Neural cell (in vitro differentiated cells): ENCODE measurements around the gene EDNRA. TPM values are rescaled to one million over a fixed set of nuclear protein-coding genes. Genes with fewer than 3 reads are reported as not detected.

Experiments
- H2AFZ ChIP-seq: fragments of 200-600, 300-800 bp; sonication (generic), shearing (Covaris generic); 2 replicates; pipeline ENCODE4 v1.6.0; 2014; ENCODE audit warnings: low read depth, mild to moderate bottlenecking, antibody characterized with exemption, low read length, moderate library complexity
- H3F3A ChIP-seq: fragments of 200-600 bp; shearing (Covaris generic); 2 replicates; pipeline ENCODE4 v1.6.1; 2016; ENCODE audit warnings: mild to moderate bottlenecking, moderate library complexity, mixed read lengths, antibody characterized with exemption, low read length; ENCODE audit not compliant: insufficient read depth, poor library complexity, severe bottlenecking
- H3K27ac ChIP-seq: fragments of 200-600, 300-800 bp; sonication (generic), shearing (Covaris generic); 2 replicates; pipeline ENCODE4 v1.5.1; 2014; ENCODE audit warnings: mild to moderate bottlenecking, low read length, moderate library complexity
- H3K27me3 ChIP-seq: fragments of 300-800, 200-600 bp; sonication (generic), shearing (Covaris generic); 2 replicates; pipeline ENCODE4 v1.6.0; 2014; ENCODE audit warnings: mild to moderate bottlenecking, low read depth, low read length, moderate library complexity; ENCODE audit not compliant: insufficient read depth
- H3K36me3 ChIP-seq: fragments of 300-800, 200-600 bp; sonication (generic), shearing (Covaris generic); 2 replicates; pipeline ENCODE4 v1.5.1; 2014; ENCODE audit warnings: mild to moderate bottlenecking, antibody characterized with exemption, low read length, moderate library complexity; ENCODE audit not compliant: insufficient read depth
- H3K4me2 ChIP-seq: fragments of 300-800, 200-600 bp; sonication (generic), shearing (Covaris generic); 2 replicates; pipeline ENCODE4 v1.6.0; 2014; ENCODE audit warnings: mild to moderate bottlenecking, low read length
- H3K4me3 ChIP-seq: fragments of 300-800, 200-600 bp; sonication (generic), shearing (Covaris generic); 2 replicates; pipeline ENCODE4 v1.5.1; 2014; ENCODE audit warnings: mild to moderate bottlenecking, low read length, moderate library complexity
- H3K79me2 ChIP-seq: fragments of 200-600 bp; shearing (Covaris generic); replicated peaks from 2 replicates; pipeline ENCODE4 v1.6.0; 2014; ENCODE audit warnings: mild to moderate bottlenecking, low read length, moderate library complexity; ENCODE audit not compliant: insufficient read depth
- H3K9ac ChIP-seq: fragments of 300-800, 200-600 bp; sonication (generic), shearing (Covaris generic); 2 replicates; pipeline ENCODE4 v1.6.1; 2016; ENCODE audit warnings: mild to moderate bottlenecking, low read length, mixed read lengths
- H3K9me2 ChIP-seq: fragments of 200-600 bp; shearing (Covaris generic); 2 replicates; pipeline ENCODE4 v1.6.1; 2016; ENCODE audit warnings: mild to moderate bottlenecking, low read length, mixed read lengths; ENCODE audit not compliant: insufficient read depth
- H3K9me3 ChIP-seq: fragments of 200-600, 300-800 bp; sonication (generic), shearing (Covaris generic); 2 replicates; pipeline ENCODE4 v1.6.1; 2016; ENCODE audit warnings: mild to moderate bottlenecking, mixed run types, low read length, moderate library complexity, mixed read lengths
- H4K20me1 ChIP-seq: fragments of 200-600 bp; shearing (Covaris generic); 2 replicates; pipeline ENCODE4 v1.6.1; 2016; ENCODE audit warnings: mild to moderate bottlenecking, mixed run types; ENCODE audit not compliant: insufficient read depth
- EP300 ChIP-seq: fragments of 450-650 bp; conservative IDR thresholded peaks from 2 replicates; pipeline ENCODE4 v1.6.1; 2014; ENCODE audit warnings: antibody characterized with exemption, mild to moderate bottlenecking, moderate library complexity; ENCODE audit not compliant: poor library complexity, severe bottlenecking
- EZH2 ChIP-seq: fragments of 200-600, 300-800 bp; shearing (Covaris generic), sonication (generic); IDR thresholded peaks from 2 replicates; pipeline ENCODE4 v1.6.1; 2014; ENCODE audit warnings: antibody characterized with exemption, low read length, borderline replicate concordance, mild to moderate bottlenecking; ENCODE audit not compliant: insufficient read depth, poor library complexity, severe bottlenecking
- MXI1 ChIP-seq: fragments of 450-650 bp; conservative IDR thresholded peaks from 2 replicates; pipeline ENCODE4 v1.6.1; 2014; ENCODE audit warnings: antibody characterized with exemption, mild to moderate bottlenecking; ENCODE audit not compliant: poor library complexity, severe bottlenecking
- POLR2AphosphoS5 ChIP-seq: IDR thresholded peaks from 2 replicates; pipeline ENCODE4 v1.6.1; 2012
- RAD21 ChIP-seq: fragments of 450-650 bp; conservative IDR thresholded peaks from 2 replicates; pipeline ENCODE4 v1.6.1; 2014; ENCODE audit warnings: antibody characterized with exemption, mild to moderate bottlenecking, moderate library complexity
- REST ChIP-seq: IDR thresholded peaks from 2 replicates; pipeline ENCODE4 v1.6.1; 2012; ENCODE audit warnings: borderline replicate concordance
- SMC3 ChIP-seq: fragments of 450-650 bp; conservative IDR thresholded peaks from 2 replicates; pipeline ENCODE4 v1.6.1; 2014; ENCODE audit warnings: antibody characterized with exemption, mild to moderate bottlenecking, moderate library complexity; ENCODE audit not compliant: poor library complexity
- TAF1 ChIP-seq: IDR thresholded peaks from 2 replicates; pipeline ENCODE4 v1.6.1; 2012; ENCODE audit warnings: low read depth
- polyA plus RNA-seq: library from polyadenylated mRNA; depleted of rRNA; stranded (reverse); fragments of >200 nt; gene quantifications from 2 replicates; pipeline ENCODE4 v1.2.3, GENCODE V29; 2014
- TF ChIP-seq, protein P1 (sequence below): fragments of 450-650 bp; IDR thresholded peaks from 2 replicates; pipeline ENCODE4 v1.5.1; 2014; ENCODE audit warnings: antibody characterized with exemption, mild to moderate bottlenecking, moderate library complexity; ENCODE audit not compliant: poor library complexity, severe bottlenecking

Gene EDNRA
- polyA plus RNA-seq, 1 donor from 2014 or later, result 0.19 TPM

GRCh38 chr4:147508346-147508745 lies 27.4 kb downstream of the EDNRA start:
- Histone ChIP-seq H2AFZ (no peak overlapping the region), H3K4me2 (no peak overlapping the region), H3K9ac (no peak overlapping the region), H3K79me2 (no peaks in the 10 kb centered on the region), H3F3A (no peaks in the 10 kb centered on the region), H3K4me3 (no peak overlapping the region), H3K27me3 (no peaks in the 10 kb centered on the region), H4K20me1 (no peaks in the 10 kb centered on the region), H3K36me3 (no peaks in the 10 kb centered on the region), H3K9me3 (no peaks in the 10 kb centered on the region), H3K9me2 (no peaks in the 10 kb centered on the region), H3K27ac (no peak overlapping the region)
- TF ChIP-seq, protein P1, sequence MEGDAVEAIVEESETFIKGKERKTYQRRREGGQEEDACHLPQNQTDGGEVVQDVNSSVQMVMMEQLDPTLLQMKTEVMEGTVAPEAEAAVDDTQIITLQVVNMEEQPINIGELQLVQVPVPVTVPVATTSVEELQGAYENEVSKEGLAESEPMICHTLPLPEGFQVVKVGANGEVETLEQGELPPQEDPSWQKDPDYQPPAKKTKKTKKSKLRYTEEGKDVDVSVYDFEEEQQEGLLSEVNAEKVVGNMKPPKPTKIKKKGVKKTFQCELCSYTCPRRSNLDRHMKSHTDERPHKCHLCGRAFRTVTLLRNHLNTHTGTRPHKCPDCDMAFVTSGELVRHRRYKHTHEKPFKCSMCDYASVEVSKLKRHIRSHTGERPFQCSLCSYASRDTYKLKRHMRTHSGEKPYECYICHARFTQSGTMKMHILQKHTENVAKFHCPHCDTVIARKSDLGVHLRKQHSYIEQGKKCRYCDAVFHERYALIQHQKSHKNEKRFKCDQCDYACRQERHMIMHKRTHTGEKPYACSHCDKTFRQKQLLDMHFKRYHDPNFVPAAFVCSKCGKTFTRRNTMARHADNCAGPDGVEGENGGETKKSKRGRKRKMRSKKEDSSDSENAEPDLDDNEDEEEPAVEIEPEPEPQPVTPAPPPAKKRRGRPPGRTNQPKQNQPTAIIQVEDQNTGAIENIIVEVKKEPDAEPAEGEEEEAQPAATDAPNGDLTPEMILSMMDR, result no peak
- TF ChIP-seq RAD21, result no peak
- no peak for TF ChIP-seq TAF1
- no peak for TF ChIP-seq POLR2AphosphoS5
- no peak for TF ChIP-seq SMC3
- TF ChIP-seq REST, result no peak
- no peak for TF ChIP-seq EP300
- TF ChIP-seq EZH2, result no peak
- TF ChIP-seq MXI1, result no peak

DNA sequence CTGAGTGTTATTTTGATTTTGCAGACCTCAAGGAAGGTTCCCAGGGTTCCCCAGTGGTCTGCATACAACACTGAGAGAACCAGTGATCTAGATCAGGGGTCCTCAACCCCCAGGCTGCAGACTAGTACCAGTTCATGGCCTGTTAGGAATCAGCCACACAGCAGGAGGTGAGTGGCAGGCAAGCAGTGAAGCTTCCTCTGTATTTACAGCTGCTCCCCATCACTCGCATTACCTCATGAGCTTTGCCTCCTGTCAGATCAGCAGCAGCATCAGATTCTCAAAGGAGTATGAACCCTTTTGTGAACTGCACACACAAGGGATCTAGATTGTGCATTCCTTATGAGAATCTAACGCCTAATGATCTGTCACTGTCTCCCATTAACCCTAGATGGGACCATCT lies 28.5 kb downstream of the EDNRA start:
- Histone ChIP-seq H3K4me2 (no peak overlapping the region), H4K20me1 (no peaks in the 10 kb centered on the region), H3K4me3 (no peak overlapping the region), H2AFZ (no peak overlapping the region), H3F3A (no peaks in the 10 kb centered on the region), H3K79me2 (no peaks in the 10 kb centered on the region), H3K27ac (no peak overlapping the region), H3K9me2 (no peaks in the 10 kb centered on the region), H3K9me3 (no peaks in the 10 kb centered on the region), H3K9ac (no peak overlapping the region), H3K27me3 (no peaks in the 10 kb centered on the region), H3K36me3 (no peaks in the 10 kb centered on the region)
- no peak for TF ChIP-seq SMC3
- no peak for TF ChIP-seq EZH2
- TF ChIP-seq, protein P1, result no peak
- no peak for TF ChIP-seq REST
- TF ChIP-seq POLR2AphosphoS5, result no peak
- no peak for TF ChIP-seq MXI1
- no peak for TF ChIP-seq RAD21
- no peak for TF ChIP-seq TAF1
- TF ChIP-seq EP300, result no peak
